Astrocyte of the spinal cord (primary cell): Measurements from ENCODE around the gene SYNJ2.
A peak's percentile ranks its signal among the peaks of the same experiment; 100 is the strongest.

Experiments
- DNase-seq: peaks from one replicate; pipeline ENCODE4 v3.0.0; 2011; ENCODE audit warnings: low read depth, low spot score
- H3K4me3 ChIP-seq: 2 replicates; pipeline ENCODE4 v1.5.1; 2011; ENCODE audit warnings: low read depth, mild to moderate bottlenecking, low read length, moderate library complexity
- CTCF ChIP-seq: IDR thresholded peaks from 2 replicates; pipeline ENCODE4 v1.5.1; 2012; ENCODE audit warnings: low read depth, mild to moderate bottlenecking, low read length, inconsistent platforms
- in situ Hi-C: cut with HindIII; loops from 2 replicates; pipeline ENCODE4 v1.10.0; 2017; ENCODE audit warnings: low sequenced_read_pairs

SYNJ2 gene

GRCh38 chr6:157959451-157960227, 22.0 kb upstream of the SYNJ2 start:
- no peak for TF ChIP-seq CTCF
- DNase-seq = no peak
- H3K4me3 ChIP-seq = no peak overlapping the region
- in situ Hi-C loops = no loop called here

GRCh38 chr6:157961153-157961831, 20.4 kb upstream of the SYNJ2 start:
- DNase-seq = no peak
- no peak overlapping the region for H3K4me3 ChIP-seq
- TF ChIP-seq CTCF = no peak
- in situ Hi-C loops = no loop called here

DNA sequence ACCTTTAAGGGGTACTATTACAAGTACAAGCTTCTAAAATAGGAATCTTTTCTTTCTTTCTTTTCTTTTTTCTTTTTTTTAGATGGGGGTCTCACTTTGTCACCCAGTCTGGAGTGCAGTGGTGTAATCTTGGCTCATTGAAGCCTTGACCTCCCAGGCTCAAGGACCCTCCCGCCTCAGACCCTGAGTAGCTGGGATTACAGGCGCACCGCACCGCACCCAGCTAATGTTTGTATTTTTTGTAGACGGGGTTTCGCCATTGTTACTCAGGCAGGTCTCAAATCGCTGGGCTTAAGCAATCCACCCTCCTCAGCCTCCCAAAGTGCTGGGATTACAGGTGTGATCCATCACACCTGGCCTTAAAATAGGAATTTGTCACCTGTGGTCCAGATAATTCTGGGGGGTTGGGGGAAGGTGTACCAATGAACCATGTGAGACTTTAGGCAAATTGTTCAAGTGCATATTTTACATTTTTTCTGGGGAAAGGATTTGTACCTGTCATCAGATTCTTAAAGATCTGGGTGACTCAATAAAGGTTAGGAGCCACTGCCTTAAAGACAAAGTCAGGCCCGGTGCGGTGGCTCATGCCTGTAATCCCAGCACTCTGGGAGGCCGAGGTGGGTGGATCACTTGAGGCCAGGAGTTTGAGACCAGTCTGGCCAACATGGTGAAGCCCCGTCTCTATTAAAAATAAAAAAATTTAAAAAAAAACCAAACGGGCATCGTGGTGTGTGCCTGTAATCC, 19.7 kb upstream of the SYNJ2 start:
- no peak overlapping the region for H3K4me3 ChIP-seq
- no peak for TF ChIP-seq CTCF
- DNase-seq = no peak
- in situ Hi-C loops = no loop called here

DNA sequence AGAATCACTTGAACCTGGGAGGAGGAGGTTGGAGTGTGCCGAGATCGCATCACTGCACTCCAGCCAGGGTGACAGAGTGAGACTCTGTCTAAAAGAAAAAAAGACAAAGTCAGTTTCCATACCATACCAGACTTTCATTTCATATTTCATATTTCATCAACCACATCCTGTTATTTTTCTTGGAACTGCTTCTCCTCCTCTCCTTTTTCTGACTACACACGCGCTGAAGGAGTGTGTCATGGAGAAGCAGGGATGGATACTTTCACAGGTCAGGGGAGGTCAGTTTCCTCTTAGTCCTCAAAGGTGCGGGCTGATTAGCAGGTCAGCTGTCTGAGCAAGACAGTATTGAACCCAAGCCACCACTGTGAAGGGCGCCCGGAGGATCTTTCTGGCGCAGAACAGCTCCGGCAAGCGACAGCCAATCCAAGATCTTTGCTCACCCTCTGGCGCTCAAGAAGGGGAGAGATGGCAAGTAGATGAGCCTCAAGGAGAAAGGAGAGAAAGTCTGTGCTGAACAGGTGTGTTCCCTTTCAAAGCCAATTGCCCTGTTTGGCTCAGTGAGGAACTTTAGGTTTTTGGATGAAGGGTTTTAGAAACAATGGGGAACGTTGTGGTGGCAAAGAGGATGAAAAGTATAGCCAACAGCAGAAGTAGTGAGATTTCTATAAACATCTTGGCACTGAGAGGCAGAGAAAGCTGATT, 18.9 kb upstream of the SYNJ2 start:
- no peak for TF ChIP-seq CTCF
- peak; percentile 62 for DNase-seq
- H3K4me3 ChIP-seq = no peak overlapping the region
- in situ Hi-C loops = no loop called here

- DNase-seq = no peak
- no peak for TF ChIP-seq CTCF
- no peak overlapping the region for H3K4me3 ChIP-seq
- in situ Hi-C loops = no loop called here
Observed at GRCh38 chr6:157964100-157964499, 17.6 kb upstream of the SYNJ2 start.

DNA sequence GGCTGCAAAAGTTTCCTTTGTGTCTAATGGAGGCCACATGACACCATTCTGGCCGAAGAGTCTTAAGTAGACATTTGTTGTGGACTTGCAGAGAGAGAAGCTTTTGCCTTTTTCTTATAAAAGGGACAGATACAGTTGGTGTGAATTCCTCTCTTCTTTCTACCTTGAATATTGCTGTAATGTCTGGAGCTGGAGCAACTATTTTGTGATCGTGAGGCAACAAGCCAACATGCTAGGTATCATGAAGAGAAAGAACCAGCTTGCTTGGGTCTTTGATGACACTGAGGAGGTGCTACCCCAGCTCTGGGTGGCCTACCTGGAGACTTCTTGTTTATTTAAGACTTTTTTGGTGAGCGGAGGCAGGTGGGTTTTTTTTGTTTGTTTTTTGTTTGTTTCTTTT, 16.3 kb upstream of the SYNJ2 start:
- in situ Hi-C loops = no loop called here
- no peak for DNase-seq
- no peak overlapping the region for H3K4me3 ChIP-seq
- no peak for TF ChIP-seq CTCF
